BE2C (cell line): ENCODE measurements around the gene ACTL8.
A peak's percentile ranks its signal among the peaks of the same experiment; 100 is the strongest.

ENCODE experiments used
- DNase-seq: peaks from one replicate; pipeline ENCODE4 v3.0.0-alpha.2; 2020
- H3K27me3 ChIP-seq: fragments of 250-450 bp; sonication (Bioruptor Pico); 2 replicates; pipeline ENCODE4 v1.5.1; 2020; ENCODE audit warnings: mild to moderate bottlenecking
- H3K36me3 ChIP-seq: fragments of 250-450 bp; sonication (Bioruptor Pico); 2 replicates; pipeline ENCODE4 v1.5.1; 2020; ENCODE audit warnings: mild to moderate bottlenecking
- H3K4me1 ChIP-seq: fragments of 250-450 bp; sonication (Bioruptor Pico); 2 replicates; pipeline ENCODE4 v1.5.1; 2020
- H3K4me3 ChIP-seq: 2 replicates; pipeline ENCODE4 v1.5.1; 2011; ENCODE audit warnings: low read depth, low read length
- H3K9me3 ChIP-seq: fragments of 250-450 bp; sonication (Bioruptor Pico); 2 replicates; pipeline ENCODE4 v1.5.1; 2020
- CTCF ChIP-seq: IDR thresholded peaks from 2 replicates; pipeline ENCODE4 v1.5.1; 2012; ENCODE audit warnings: mild to moderate bottlenecking, low read depth, low read length

Gene ACTL8

GRCh38 chr1:17789926-17790325 lies 34.8 kb downstream of the ACTL8 start:
- Histone ChIP-seq H3K4me3 (no peak overlapping the region), H3K36me3 (no peaks in the 10 kb centered on the region), H3K27me3 (no peaks in the 10 kb centered on the region), H3K4me1 (no peaks in the 10 kb centered on the region), H3K9me3 (no peaks in the 10 kb centered on the region)
- no peak for TF ChIP-seq CTCF
- no peak for DNase-seq

GRCh38 chr1:17790383-17791054 lies 35.4 kb downstream of the ACTL8 start:
- H3K27me3 ChIP-seq = no peaks in the 10 kb centered on the region
- H3K9me3 ChIP-seq = no peaks in the 10 kb centered on the region
- no peak for TF ChIP-seq CTCF

GRCh38 chr1:17791055-17791390 lies 35.9 kb downstream of the ACTL8 start:
- Histone ChIP-seq H3K9me3 (no peaks in the 10 kb centered on the region), H3K4me1 (no peaks in the 10 kb centered on the region), H3K27me3 (no peaks in the 10 kb centered on the region), H3K36me3 (no peaks in the 10 kb centered on the region), H3K4me3 (no peak overlapping the region)
- DNase-seq = peak; percentile 23
- no peak for TF ChIP-seq CTCF

More at GRCh38 chr1:17790383-17791054, 35.4 kb downstream of the ACTL8 start:
- DNase-seq = no peak
- Histone ChIP-seq H3K4me3 (no peak overlapping the region), H3K36me3 (no peaks in the 10 kb centered on the region), H3K4me1 (no peaks in the 10 kb centered on the region)

GRCh38 chr1:17791480-17791879 lies 36.3 kb downstream of the ACTL8 start:
- no peaks in the 10 kb centered on the region for H3K9me3 ChIP-seq
- no peak for TF ChIP-seq CTCF
- no peak for DNase-seq
- no peaks in the 10 kb centered on the region for H3K36me3 ChIP-seq
- no peaks in the 10 kb centered on the region for H3K4me1 ChIP-seq
- H3K4me3 ChIP-seq = no peak overlapping the region
- H3K27me3 ChIP-seq = no peaks in the 10 kb centered on the region

GRCh38 chr1:17792421-17792820 lies 37.3 kb downstream of the ACTL8 start:
- Histone ChIP-seq H3K27me3 (no peaks in the 10 kb centered on the region), H3K4me1 (no peaks in the 10 kb centered on the region), H3K36me3 (no peaks in the 10 kb centered on the region), H3K9me3 (no peaks in the 10 kb centered on the region), H3K4me3 (no peak overlapping the region)
- TF ChIP-seq CTCF = no peak
- no peak for DNase-seq

- no peaks in the 10 kb centered on the region for H3K27me3 ChIP-seq
- H3K4me3 ChIP-seq = no peak overlapping the region
- no peak for TF ChIP-seq CTCF
- H3K4me1 ChIP-seq = no peaks in the 10 kb centered on the region
- H3K9me3 ChIP-seq = no peaks in the 10 kb centered on the region
- H3K36me3 ChIP-seq = no peaks in the 10 kb centered on the region
- no peak for DNase-seq
Observed at GRCh38 chr1:17795081-17795809, 40.1 kb downstream of the ACTL8 start.
